H1 (cell line): Measurements from ENCODE around the gene PRKAG3.

ENCODE experiments used
- BACH1 ChIP-seq: IDR thresholded peaks from 2 replicates; pipeline ENCODE4 v1.6.1; 2012; ENCODE audit warnings: low read length, improper control_type of control experiment
- CEBPB ChIP-seq: IDR thresholded peaks from 2 replicates; pipeline ENCODE4 v1.6.1; 2012; ENCODE audit warnings: low read depth, low read length
- CTCF ChIP-seq, 3 experiments: IDR thresholded peaks; 1 replicate in 2 of 3; 2 replicates in 1 of 3; pipeline versions ENCODE4 v1.5.1 to v1.6.1; 2011; ENCODE audit warnings: low read length in 3 of 3, mild to moderate bottlenecking in 3 of 3, inconsistent platforms in 2 of 3, low read depth in 1 of 3, moderate library complexity in 1 of 3; ENCODE audit not compliant: insufficient read depth in 1 of 3; ENCODE audit errors: control extremely low read depth in 1 of 3
- EP300 ChIP-seq, 2 experiments: IDR thresholded peaks; 1 replicate in 1 of 2; 2 replicates in 1 of 2; pipeline ENCODE4 v1.6.1; 2011 to 2012; ENCODE audit warnings: low read depth in 2 of 2, low read length in 2 of 2, mild to moderate bottlenecking in 2 of 2, borderline replicate concordance in 1 of 2, inconsistent platforms in 1 of 2, moderate library complexity in 1 of 2
- EZH2 ChIP-seq: fragments of 200-600 bp; sonication (generic); IDR thresholded peaks from 2 replicates; pipeline ENCODE4 v1.7.1; 2012; ENCODE audit warnings: low read depth, mild to moderate bottlenecking, moderate library complexity, low read length, inconsistent platforms; ENCODE audit not compliant: severe bottlenecking
- HDAC6 ChIP-seq: IDR thresholded peaks from one replicate; pipeline ENCODE4 v1.7.1; 2012; ENCODE audit warnings: low read depth, mild to moderate bottlenecking, inconsistent platforms, low read length, moderate library complexity
- POLR2A ChIP-seq, 2 experiments: IDR thresholded peaks; 1 replicate in 1 of 2; 2 replicates in 1 of 2; pipeline ENCODE4 v1.6.1; 2011; ENCODE audit warnings: low read depth in 2 of 2, low read length in 2 of 2, mild to moderate bottlenecking in 2 of 2; ENCODE audit errors: control extremely low read depth in 1 of 2
- POLR2AphosphoS5 ChIP-seq: IDR thresholded peaks from 2 replicates; pipeline ENCODE4 v1.6.1; 2011; ENCODE audit warnings: low read depth, low read length
- RFX5 ChIP-seq: IDR thresholded peaks from 2 replicates; pipeline ENCODE4 v1.6.1; 2011; ENCODE audit warnings: low read depth, low read length, improper control_type of control experiment, borderline replicate concordance
- SIRT6 ChIP-seq: IDR thresholded peaks from one replicate; pipeline ENCODE4 v1.7.1; 2012; ENCODE audit warnings: low read length, inconsistent platforms
- TAF1 ChIP-seq: IDR thresholded peaks from 2 replicates; pipeline ENCODE4 v1.6.1; 2011; ENCODE audit warnings: mild to moderate bottlenecking, low read depth, low read length
- TAF7 ChIP-seq: optimal IDR thresholded peaks from 2 replicates; pipeline ENCODE3; 2011; ENCODE audit warnings: low read depth, mild to moderate bottlenecking, inconsistent platforms, low read length, moderate library complexity, borderline replicate concordance

DNA sequence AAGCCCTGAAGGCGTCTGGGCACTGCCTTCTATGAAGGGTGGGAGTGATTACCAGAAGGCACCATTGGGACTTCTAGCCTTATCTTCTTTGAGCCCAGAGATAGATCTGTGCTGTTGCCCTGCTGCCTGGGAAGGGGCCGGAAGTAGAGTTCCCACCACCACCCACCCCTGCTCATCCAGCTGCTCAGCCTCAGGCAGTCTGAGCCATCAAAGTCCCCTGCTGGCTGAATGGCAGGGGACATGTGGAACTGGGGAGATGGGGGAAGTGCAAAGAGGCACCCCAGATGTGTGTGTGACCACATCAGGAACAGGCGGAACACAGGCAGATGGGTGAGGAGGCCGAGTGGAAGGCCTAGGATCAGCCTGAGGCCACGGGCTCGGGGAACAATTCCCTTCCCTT, 45.7 kb upstream of the PRKAG3 start:
- TF ChIP-seq CTCF (IDR thresholded peaks at IDR 0.05; ENCODE audit: control extremely low read depth in 1 of 3, insufficient read depth in 1 of 3, low read depth in 1 of 3, low read length in 3 of 3) (no peak), TAF7 (no peak), RFX5 (no peak), HDAC6 (no peak), CEBPB (no peak), POLR2A (IDR thresholded peaks at IDR 0.05; ENCODE audit: control extremely low read depth in 1 of 2, low read depth in 2 of 2, low read length in 2 of 2) (no peak), EP300 (IDR thresholded peaks at IDR 0.05; ENCODE audit: borderline replicate concordance in 1 of 2, low read depth in 2 of 2, low read length in 2 of 2) (no peak), TAF1 (no peak), BACH1 (no peak), SIRT6 (no peak), POLR2AphosphoS5 (no peak), EZH2 (no peak)
